Subcutaneous adipose tissue (tissue), 4 donors: ENCODE measurements around the gene CNTNAP5. TPM values are rescaled to one million over a fixed set of nuclear protein-coding genes. Genes with fewer than 3 reads are reported as not detected.

Experiments
- CTCF ChIP-seq: fragments of 450-650 bp; IDR thresholded peaks from one replicate; pipeline ENCODE4 v1.5.1; 2016; ENCODE audit warnings: low read depth, mild to moderate bottlenecking, control low read depth, antibody characterized with exemption, moderate library complexity
- total RNA-seq, 4 donors: library from RNA; depleted of rRNA; stranded (reverse); fragments of >200 nt; gene quantifications; one replicate each; pipeline ENCODE4 v1.1.0, GENCODE V29; 2016

The CNTNAP5 gene
- total RNA-seq, 4 donors from 2014 or later, result not detected

- TF ChIP-seq CTCF, result no peak
Observed at GRCh38 chr2:124088616-124089015, 63.5 kb downstream of the CNTNAP5 start.

- TF ChIP-seq CTCF, result no peak
Observed at GRCh38 chr2:124091721-124092120, 66.6 kb downstream of the CNTNAP5 start.

- TF ChIP-seq CTCF, result no peak
Observed at GRCh38 chr2:124092651-124093050, 67.6 kb downstream of the CNTNAP5 start.

GRCh38 chr2:124104914-124105313, 79.8 kb downstream of the CNTNAP5 start:
- no peak for TF ChIP-seq CTCF

- TF ChIP-seq CTCF, result no peak
Observed at GRCh38 chr2:124112206-124112605, 87.1 kb downstream of the CNTNAP5 start.

- no peak for TF ChIP-seq CTCF
Observed at GRCh38 chr2:124112966-124113365, 87.9 kb downstream of the CNTNAP5 start.

- no peak for TF ChIP-seq CTCF
Observed at GRCh38 chr2:124120246-124120645, 95.2 kb downstream of the CNTNAP5 start.
